ENCODE measurements around the gene MED10.

MED10 gene

DNA sequence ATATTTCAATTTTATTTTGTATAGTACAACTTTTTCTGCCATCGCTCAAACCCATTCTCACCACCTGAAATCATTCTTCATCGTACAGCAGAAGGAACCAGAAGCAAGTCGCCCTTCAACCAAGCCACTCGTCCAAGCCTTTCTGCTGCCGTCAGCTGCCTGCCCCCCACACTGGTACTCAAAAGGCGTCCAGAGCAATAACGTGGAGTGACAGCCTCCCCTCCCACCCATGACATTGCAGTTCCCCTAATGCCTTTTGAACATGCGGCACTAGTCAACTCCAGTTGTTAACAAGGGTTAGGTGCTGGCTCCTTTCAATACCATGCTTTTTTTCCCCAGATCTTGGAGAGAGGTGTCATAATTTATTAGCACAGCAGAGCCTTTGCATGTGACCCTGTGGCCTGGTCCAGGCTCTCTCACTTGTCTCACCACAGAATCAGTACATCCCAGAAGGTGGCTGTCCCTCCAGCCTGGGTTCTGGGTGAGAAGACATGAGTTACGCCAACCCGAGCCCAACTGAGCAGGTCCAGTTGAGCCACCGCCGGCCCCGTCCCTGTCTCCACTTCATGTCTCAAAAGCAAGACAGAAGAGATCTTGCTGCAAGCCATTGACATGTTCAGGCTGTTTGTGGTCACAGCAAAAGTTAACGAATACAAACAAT lies 20.4 kb upstream of the MED10 start:
- no peak for DNase-seq (ENCODE audit: low read depth)

DNA sequence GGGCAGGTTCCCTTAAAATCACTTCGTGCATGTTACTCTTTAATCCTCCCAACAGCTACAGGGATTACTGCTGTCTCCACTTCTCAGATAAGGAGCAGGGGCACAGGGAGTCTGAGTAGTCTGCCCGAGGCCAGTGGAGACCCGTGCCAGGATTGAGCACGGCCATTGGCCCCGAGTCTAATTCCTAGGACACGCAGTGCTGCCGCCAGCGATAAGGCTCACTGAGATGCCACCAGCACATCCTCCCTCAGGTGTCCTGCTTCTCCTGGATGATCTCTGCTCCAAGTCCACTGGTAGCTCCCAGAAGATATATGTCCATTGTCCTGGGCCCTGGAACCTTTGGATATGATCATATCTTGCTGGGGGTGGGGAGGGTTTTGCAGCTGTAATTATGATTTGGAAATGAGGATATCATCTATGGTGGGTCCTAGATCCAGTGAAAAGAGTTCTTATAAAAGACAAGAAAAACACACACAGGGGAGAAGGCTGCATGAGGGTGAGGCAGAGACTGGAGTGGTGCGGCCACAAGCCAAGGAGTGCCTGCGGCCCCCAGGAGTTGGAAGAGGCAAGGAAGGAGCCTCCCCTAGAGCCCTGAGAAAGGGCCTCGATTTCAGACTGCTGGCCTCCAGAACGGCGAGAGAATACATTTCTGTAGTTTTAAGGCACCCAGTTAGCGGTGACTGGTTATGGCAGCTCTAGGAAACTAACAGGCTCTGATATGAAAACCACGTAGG lies 19.4 kb upstream of the MED10 start:
- no peak for DNase-seq (ENCODE audit: low read depth)

DNA sequence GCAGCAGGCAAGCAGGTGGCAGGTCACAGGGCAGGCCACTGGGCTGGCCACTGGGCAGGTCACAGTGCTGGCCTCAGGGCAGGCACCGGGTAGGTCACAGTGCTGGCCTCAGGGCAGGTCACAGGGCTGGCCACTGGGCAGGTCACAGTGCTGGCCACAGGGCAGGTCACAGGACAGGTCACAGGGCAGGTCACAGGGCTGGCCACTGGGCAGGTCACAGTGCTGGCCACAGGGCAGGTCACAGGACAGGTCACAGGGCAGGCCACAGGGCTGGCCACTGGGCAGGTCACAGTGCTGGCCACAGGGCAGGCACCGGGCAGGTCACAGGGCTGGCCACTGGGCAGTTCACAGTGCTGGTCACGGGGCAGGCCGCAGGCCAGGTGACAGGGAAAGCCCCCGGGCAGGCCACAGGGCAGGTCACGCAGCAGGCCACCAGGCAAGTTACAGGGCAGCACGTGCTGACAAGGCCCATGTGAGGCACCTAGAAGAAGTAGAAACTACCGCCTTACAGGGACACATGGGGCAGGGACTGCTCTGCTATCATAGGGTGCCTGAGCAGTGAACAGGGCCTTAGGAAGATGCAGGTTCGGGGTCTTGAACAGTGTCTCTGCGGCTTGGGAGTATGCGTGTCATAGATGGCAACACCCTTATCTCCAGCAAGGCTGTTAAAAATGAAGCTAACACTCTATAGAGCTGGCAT lies 18.6 kb upstream of the MED10 start:
- DNase-seq (ENCODE audit: low read depth): no peak

DNA sequence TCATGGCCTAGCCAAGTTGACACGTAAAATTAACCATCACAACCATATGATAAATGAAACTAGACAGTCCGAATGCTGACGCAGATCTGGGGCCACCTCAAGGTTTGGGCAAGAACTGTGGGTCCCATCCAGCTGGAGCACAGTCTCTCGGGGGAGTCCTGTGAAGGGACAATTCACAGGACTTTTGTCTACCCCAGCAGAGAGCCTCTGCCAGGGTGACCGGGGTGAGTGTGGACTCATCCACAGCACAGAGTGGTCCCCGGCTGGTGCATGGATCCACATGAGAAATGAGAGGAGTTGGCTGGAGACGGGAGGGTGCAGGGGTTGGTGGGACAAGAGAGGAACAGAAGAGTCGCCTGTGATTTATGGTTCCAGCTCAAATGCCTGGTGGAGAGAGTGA lies 17.7 kb upstream of the MED10 start:
- DNase-seq (ENCODE audit: low read depth): no peak

DNA sequence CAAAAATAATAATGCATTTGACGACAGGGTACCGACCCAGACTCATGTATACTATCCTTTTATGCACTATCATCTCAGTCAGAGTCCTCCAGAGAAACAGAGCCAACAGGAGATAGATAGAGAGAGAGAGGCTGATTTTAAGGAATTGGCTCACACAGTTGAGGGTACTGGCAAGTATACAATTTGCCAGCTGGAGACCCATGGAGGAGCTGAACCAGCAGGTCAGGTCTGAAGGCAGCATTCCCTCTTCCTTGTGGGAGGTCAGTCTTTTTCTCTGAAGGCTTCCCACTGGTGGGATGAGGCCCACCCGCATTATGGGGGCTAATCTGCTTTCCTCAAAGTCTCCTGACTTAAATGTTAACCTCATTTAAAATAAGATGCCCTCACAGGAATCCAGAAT lies 17.3 kb upstream of the MED10 start:
- no peak for DNase-seq (ENCODE audit: low read depth)

DNA sequence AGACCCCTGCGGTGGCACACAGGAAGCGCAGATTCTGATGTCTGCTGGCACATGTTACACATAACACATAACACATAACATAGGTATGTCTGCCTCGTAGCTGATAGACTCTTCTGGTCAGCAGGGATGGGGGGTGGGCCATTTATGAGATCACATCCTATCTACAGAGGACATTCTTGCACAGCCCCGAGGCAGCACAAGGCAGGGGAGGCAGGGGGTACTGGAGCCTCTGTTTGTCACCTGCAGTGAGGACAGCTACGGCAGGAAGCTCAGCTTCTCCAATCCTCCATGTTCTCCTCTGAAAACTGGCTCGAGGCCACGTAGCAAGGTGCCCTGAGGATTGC lies 16.7 kb upstream of the MED10 start:
- DNase-seq (ENCODE audit: low read depth): no peak

DNA sequence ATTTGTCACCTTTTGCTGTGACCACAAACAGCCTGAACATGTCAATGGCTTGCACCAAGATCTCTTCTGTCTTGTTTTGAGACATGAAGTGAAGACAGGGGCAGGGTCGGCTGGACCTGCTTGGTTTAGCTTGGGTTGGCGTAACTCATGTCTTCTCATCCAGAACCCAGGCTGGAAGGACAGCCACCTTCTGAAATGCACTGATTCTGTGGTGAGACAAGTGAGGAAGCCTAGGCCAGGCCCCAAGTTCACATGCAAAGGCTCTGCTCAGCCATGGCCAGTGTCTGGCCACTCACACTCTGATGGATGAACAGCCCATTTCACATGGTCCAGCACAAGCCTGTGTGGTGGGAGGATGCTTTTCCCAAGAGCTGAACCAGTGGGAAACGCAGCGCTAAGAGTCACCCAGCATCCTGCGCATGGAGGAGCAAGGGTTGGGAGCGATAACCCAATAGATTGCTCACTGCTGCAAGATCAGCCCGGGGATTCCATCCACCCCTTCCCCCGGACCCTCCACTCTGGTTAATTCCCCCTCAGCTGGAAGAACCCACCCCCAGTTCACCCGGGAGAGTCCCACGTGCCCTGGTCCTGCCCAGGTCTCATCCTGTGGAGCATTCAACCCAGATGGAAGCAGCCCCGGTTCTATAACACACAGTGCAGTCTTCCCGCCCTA lies 16.2 kb upstream of the MED10 start:
- no peak for DNase-seq (ENCODE audit: low read depth)

DNA sequence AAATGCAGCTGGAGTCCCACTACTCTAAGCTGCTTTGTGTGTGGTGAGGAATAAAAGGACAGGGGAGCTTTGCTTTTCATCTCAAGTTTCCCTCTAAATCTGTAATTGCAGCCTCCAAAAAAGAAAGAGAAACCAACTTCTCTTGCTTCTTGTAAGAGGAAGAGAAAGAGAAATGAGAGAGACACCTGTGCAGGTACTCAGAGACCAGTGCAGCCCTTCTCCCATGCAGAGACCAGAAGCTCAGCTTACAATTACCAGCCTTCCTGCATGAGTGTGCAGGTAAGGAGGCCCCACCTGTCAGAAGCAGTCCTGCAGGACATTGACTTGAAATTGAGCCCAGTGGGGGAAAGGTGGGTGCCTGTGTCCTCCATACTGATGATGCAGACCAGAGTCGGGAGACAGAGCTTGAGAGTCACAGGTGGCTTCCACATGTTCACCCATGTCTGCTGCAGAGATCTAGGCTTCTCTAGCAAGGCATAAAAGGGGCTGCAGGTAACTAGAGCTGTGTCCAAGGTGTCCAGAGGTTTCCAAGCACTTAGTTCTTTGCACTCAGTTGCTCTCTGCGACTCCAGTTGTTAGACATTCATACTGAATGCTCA lies 15.3 kb upstream of the MED10 start:
- DNase-seq (ENCODE audit: low read depth): no peak

DNA sequence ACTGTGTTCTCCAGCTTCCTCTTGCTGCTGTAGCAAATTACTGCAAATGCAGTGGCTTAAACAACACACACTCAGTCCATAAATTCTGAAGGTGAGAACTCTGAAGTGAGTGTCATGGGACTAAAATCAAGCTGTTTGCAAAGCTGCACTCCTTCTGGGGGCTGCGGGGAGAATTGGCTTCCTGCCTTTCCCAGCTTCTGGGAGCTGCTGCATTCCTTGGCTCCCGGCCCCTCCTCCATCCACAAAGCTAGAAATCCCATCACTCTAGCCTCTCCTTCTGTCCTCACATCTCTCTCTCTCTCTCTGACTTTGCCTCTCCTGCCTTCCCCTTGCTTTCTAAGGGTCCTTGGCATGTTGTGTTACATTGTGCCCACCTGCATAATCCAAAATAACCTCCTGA lies 14.2 kb upstream of the MED10 start:
- no peak for DNase-seq (ENCODE audit: low read depth)

DNA sequence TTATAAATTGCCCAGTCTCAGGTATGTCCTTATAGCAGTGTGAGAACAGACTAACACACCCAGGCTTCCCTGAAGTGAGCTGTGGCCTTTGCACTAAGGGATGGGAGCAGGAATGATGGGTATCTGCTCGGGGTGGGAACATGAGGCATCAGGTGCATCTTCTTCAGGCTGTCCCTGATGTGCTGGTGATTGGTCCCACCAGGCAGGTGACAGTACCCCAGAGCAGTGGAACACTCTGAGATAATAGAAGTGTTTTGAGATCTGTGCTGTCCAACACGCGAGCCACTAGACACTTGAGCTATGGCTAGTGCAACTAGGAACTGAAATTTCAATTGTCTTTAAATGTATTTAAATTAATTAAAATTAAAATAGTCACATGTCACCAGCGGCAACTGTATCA lies 12.8 kb upstream of the MED10 start:
- DNase-seq (ENCODE audit: low read depth): no peak

DNA sequence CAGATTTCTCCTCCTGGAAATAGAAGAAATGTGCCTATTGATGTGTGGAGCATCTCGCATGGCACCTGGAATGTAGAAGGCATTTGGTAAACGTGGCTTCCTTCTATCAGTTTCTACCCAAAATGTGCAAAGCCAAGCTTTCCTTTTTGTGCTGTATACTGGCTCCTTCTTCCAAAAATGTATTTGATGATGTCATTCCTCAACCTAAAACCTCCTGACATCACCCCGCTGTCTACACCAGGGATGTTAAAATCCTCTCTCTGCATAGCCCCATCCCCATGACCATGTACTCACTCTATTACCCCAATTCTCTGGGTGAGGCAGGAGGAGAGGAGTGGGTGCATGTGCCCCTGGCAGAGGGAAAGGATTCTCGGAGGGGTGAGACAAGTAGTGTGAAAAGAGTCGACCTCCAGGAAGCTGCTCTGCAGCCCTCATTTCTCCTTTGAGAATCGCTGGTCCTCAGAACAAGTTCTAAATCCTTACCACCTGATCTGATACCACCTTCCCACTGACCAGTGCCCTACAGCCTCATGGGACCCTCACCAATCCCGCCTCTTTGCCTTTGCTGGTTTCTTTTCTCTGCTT lies 11.7 kb upstream of the MED10 start:
- no peak for DNase-seq (ENCODE audit: low read depth)

DNA sequence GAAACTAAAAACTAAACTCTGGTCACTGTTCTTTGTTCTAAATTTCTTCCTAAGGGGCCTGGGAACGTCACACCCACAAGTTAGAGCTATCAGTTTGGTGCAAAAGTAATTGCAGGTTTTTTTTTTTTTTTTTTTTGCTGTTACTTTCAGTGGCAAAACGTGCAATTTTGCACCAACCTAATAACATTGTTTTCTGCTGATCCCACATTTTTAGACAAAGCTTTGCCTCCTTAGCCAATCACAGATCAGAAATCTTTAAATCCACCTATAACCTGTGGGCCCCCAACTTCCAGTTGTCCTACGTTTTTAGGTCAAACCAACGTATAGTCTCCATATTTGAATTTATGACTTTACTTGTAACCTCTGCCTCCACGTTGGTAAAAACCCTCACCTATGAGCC lies 11.1 kb upstream of the MED10 start:
- DNase-seq (ENCODE audit: low read depth): no peak

DNA sequence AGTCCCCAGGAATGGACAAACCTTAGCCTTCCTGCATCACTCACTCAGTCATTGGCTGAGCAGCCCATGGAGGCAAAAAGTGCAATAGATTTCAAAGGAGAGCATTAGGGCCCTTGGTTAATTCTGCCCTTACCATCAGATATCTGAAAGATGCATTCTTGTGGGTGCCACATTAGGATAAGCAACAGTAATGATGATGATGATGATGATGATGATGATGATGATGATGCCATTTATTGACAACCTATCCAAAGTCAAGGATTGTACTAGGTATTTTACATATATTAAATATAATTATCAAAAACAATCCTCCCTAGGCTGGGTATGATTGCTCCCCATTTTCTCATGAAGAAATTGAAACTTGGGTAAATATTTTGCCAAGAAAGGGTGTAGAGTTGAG lies 9.6 kb upstream of the MED10 start:
- DNase-seq (ENCODE audit: low read depth): no peak

DNA sequence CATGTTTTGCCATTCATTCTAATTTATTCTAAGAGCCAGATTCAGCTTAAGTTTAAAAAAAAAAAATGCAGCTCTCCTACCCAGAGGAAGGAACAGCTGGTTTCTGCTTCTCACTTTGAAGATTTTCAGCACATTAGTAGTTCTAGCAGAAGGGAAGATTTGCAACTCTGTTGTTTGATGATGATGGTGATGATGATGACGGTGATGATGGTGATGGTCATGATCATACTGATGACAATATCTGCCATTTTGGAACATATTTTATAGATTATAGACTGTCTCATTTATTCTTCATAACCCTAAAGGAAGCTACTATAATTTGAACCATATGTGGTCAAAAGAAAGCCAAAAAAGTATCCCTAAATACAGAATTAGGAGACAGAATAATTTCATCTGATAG lies 7.9 kb upstream of the MED10 start:
- DNase-seq (ENCODE audit: low read depth): no peak

DNA sequence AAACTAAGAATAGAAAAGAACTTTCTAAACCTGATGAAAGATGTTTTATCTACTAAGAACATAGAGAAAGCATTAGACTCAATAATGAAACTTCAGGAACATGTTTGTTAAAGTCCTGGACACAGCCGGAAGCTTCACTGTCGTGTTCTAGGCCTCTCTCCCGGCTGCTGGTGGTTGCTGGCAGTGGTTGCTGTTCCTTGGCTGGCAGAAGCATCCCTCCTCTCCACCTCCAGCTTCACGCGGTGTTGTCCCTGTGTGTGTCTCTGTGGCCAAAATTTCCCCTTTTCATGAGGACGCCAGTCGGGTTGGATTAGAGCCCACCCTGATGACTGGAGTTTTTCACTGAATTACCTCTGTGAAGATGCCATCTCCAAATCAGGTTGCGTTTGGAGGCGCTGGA lies 6.5 kb upstream of the MED10 start:
- DNase-seq (ENCODE audit: low read depth): no peak

DNA sequence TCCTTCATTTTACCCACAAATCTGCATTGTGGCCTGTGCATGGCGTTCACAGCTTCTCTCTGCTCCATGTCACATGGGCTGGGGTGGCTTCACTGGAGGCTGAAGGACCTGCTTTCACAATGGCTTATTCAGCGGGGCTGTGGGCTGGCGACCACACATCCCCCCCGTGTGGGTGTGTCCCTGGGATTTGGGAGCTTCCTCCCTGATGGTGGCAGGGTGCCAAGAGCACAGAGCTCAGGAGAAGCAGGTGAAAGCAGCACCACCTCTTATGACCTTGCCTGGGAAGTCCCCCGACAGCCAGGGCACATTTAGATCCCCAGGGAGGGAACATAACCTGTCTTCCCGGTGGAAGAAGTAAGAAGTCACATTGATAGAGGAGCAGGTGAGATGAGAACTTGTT lies 5.0 kb upstream of the MED10 start:
- no peak for DNase-seq (ENCODE audit: low read depth)

DNA sequence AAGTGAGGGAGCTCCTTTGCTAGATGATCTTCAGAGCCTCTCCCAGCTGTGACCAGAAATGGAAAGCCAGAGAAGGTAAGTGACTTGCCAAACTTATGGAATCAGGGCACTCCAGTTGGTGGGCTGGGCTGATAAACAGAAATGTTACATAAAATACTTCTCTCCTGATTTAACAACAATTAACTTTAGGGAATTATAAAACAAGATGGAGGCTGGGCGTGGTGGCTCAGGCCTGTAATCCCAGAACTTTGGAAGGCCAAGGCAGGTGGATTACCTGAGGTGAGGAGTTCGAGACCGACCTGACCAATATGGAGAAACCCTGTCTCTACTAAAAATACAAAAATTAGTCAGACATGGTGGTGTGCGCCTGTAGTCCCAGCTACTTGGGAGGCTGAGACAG lies 899 bp upstream of the MED10 start:
- no peak for DNase-seq (ENCODE audit: low read depth)

DNA sequence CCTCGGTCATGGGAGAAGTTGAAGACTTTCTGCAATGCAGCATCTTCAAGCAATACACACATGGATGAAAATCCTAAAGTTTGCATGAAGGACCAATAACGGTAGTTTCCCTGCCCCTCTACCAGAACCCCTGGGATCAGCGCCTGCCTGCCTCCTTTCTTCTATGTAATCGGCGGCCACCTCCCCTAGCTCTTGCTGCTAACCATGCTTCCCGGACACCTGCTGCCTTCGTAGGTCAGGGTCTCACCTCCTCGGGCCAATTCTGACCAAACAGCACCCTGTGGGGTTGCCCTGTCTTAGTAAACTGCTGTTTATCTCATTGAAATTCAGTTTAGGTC lies 388 bp upstream of the MED10 start:
- DNase-seq (ENCODE audit: low read depth): no peak

DNA sequence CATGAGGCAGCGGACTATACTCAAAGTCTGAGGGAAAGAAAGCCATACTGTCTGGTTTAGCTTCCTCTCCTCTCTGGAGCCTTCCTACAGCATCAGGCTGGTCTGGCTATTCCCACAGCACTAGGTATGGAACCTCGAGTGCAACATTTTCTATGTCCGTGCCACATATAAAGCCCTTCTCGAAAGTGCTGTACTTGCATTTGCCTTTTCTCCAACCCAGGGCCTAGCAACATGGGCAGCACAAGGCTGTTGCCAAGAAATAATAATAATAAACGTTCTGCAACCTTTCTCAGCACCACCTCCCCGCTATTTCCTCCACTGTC lies 804 bp downstream of the MED10 start:
- DNase-seq (ENCODE audit: low read depth): no peak

DNA sequence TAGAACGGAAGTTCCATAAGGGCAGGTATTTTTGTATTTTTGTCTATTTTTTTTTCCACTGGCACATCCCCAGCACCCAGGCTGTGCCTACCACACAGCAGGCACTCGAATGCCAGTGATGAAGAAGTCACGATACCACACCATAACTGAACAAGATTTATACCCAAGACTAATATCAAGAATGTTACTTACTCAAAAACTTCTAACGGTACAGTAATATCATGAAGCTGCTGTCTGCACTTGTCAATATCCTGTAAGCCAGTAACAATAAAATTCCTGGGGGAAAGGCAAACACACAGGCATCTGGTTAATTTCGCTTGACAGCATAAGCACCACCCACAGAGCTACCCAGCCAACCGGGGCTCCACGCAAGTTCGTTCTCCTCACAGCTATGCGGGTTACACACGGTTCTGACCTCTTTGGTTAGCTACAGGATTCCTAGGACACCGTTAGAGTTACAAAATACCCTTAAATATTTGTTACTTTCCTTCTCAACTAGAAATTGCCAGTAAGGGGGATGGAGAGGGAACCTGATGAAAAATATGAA lies 1.3 kb downstream of the MED10 start:
- DNase-seq (ENCODE audit: low read depth): no peak

DNA sequence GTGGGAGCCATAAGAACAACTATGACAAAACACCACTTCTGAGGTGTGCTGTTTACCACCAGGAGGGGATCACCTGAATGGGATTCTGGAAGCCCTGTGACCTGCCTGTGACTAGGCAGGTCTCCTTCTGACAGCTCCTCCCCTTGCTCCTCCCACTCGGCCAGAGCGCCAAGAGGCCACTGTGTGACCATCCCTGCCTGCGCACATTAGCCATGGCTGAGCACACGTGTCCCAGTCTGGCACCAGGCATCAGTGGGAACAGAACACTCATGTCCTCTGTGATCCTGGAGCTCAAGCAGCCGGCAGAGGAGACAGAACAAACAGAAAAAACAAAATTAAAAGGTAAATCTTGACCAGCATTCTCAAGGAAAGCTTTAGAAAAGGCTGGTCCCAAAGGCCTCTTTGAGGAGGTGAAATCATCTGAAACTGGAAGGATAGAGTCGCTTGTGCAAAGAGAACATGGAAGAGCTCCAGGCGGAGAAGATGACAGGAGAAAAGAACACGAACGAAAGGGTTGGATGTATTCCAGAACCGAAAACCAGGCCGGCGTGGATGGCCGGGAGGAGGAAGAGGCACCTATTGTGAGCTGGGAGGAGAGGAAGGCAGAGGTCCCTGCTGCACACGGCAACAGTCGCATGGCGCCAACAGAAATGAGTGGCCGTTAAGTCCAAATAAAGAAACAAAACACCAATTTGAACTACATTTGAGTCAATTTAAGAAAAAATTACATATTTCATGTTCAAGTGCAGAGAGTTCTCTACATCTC lies 5.1 kb downstream of the MED10 start:
- no peak for DNase-seq (ENCODE audit: low read depth)

All from activated T-cell treated with anti-CD3 and anti-CD28 coated beads for 1 hour (primary cell).